OCI-LY1 (cell line): Measurements from ENCODE around the gene NPEPPS.

Source experiments
- H2AFZ ChIP-seq: fragments of 200-600 bp; sonication (generic), shearing (Covaris generic); 2 replicates; pipeline ENCODE4 v1.6.0; 2014; ENCODE audit warnings: antibody characterized with exemption, mild to moderate bottlenecking, low read length
- H3F3A ChIP-seq: fragments of 200-600 bp; sonication (generic), shearing (Covaris generic); 2 replicates; pipeline ENCODE4 v1.6.0; 2014; ENCODE audit warnings: mild to moderate bottlenecking, antibody characterized with exemption, low read length, moderate library complexity; ENCODE audit not compliant: insufficient read depth
- H3K27ac ChIP-seq: fragments of 200-600 bp; sonication (generic); 2 replicates; pipeline ENCODE4 v1.5.1; 2014; ENCODE audit warnings: low read length, mixed run types, mild to moderate bottlenecking, low read depth; ENCODE audit not compliant: poor library complexity, severe bottlenecking
- H3K27me3 ChIP-seq: fragments of 200-600 bp; sonication (generic); 2 replicates; pipeline ENCODE4 v1.6.0; 2014; ENCODE audit warnings: antibody characterized with exemption, mild to moderate bottlenecking, low read length, moderate library complexity; ENCODE audit not compliant: insufficient read depth
- H3K36me3 ChIP-seq: fragments of 200-600 bp; sonication (generic); 2 replicates; pipeline ENCODE4 v1.6.1; 2014; ENCODE audit warnings: mild to moderate bottlenecking, antibody characterized with exemption, low read length, moderate library complexity, mixed read lengths; ENCODE audit not compliant: insufficient read depth
- H3K4me1 ChIP-seq: fragments of 200-600 bp; sonication (generic); 2 replicates; pipeline ENCODE4 v1.5.1; 2014; ENCODE audit warnings: mild to moderate bottlenecking, low read length, moderate library complexity; ENCODE audit not compliant: insufficient read depth, severe bottlenecking
- H3K4me2 ChIP-seq: fragments of 200-600 bp; sonication (generic), shearing (Covaris generic); 2 replicates; pipeline ENCODE4 v1.6.1; 2014; ENCODE audit warnings: low read length
- H3K4me3 ChIP-seq: fragments of 200-600 bp; sonication (generic); 2 replicates; pipeline ENCODE4 v1.5.1; 2014; ENCODE audit warnings: low read length, low read depth, mild to moderate bottlenecking, mixed read lengths; ENCODE audit not compliant: poor library complexity, severe bottlenecking
- H3K79me2 ChIP-seq: fragments of 200-600 bp; shearing (Covaris generic); 2 replicates; pipeline ENCODE4 v1.6.1; 2016; ENCODE audit warnings: mixed run types, low read length, mixed read lengths; ENCODE audit not compliant: insufficient read depth
- H3K9ac ChIP-seq: fragments of 200-600 bp; sonication (generic), shearing (Covaris generic); 2 replicates; pipeline ENCODE4 v1.6.1; 2014; ENCODE audit warnings: mild to moderate bottlenecking, low read length, mixed read lengths
- H3K9me2 ChIP-seq: fragments of 200-600 bp; sonication (generic), shearing (Covaris generic); 2 replicates; pipeline ENCODE4 v1.6.1; 2014; ENCODE audit warnings: low read depth, mild to moderate bottlenecking, low read length, mixed read lengths
- H3K9me3 ChIP-seq: fragments of 200-600 bp; shearing (Covaris generic); 2 replicates; pipeline ENCODE4 v1.6.1; 2014; ENCODE audit warnings: low read length, mixed read lengths
- H4K20me1 ChIP-seq: fragments of 200-600 bp; sonication (generic), shearing (Covaris generic); 2 replicates; pipeline ENCODE4 v1.6.0; 2016; ENCODE audit warnings: mild to moderate bottlenecking, low read length; ENCODE audit not compliant: insufficient read depth
- EZH2 ChIP-seq: fragments of 200-600 bp; sonication (generic), shearing (Covaris generic); IDR thresholded peaks from 2 replicates; pipeline ENCODE4 v1.8.0; 2017; ENCODE audit warnings: borderline replicate concordance, mixed run types, mild to moderate bottlenecking, antibody characterized with exemption, low read length, moderate library complexity, mixed read lengths
- TF ChIP-seq, protein P1 (sequence below): fragments of 200-600 bp; sonication (generic), shearing (Covaris generic); IDR thresholded peaks from 2 replicates; pipeline ENCODE4 v1.5.1; 2017; ENCODE audit warnings: mild to moderate bottlenecking, antibody characterized with exemption, low read length, moderate library complexity, mixed read lengths

Gene NPEPPS

DNA sequence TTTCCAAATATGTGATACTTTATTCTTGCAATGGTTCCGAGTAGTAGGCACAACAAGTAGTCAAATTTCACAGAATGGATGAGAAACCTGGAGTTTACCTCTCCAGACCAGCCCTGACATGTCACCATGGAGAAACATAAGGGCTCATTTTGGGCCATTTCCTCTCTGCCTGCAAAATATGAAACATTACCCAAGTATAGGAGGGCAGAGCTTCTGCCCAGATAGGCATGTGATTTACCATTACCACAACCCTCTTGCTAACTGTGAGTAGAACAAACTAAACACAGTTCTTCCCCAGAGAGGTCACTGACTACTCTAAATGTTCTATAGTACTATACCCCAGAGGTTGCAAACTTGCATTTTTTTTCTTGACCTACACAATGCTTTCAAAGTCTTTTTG lies 103.1 kb downstream of the NPEPPS start:
- H3K36me3 ChIP-seq: 0 out of 2 replicates have a peak, but pooled peaks cover 3% of the 10 kb centered on the region
- H3K27ac ChIP-seq: no peak overlapping the region
- no peaks in the 10 kb centered on the region for H3F3A ChIP-seq
- no peak overlapping the region for H3K9ac ChIP-seq
- H4K20me1 ChIP-seq: no peaks in the 10 kb centered on the region
- H3K9me3 ChIP-seq: no peaks in the 10 kb centered on the region
- no peak overlapping the region for H2AFZ ChIP-seq
- no peaks in the 10 kb centered on the region for H3K79me2 ChIP-seq
- TF ChIP-seq, protein P1, sequence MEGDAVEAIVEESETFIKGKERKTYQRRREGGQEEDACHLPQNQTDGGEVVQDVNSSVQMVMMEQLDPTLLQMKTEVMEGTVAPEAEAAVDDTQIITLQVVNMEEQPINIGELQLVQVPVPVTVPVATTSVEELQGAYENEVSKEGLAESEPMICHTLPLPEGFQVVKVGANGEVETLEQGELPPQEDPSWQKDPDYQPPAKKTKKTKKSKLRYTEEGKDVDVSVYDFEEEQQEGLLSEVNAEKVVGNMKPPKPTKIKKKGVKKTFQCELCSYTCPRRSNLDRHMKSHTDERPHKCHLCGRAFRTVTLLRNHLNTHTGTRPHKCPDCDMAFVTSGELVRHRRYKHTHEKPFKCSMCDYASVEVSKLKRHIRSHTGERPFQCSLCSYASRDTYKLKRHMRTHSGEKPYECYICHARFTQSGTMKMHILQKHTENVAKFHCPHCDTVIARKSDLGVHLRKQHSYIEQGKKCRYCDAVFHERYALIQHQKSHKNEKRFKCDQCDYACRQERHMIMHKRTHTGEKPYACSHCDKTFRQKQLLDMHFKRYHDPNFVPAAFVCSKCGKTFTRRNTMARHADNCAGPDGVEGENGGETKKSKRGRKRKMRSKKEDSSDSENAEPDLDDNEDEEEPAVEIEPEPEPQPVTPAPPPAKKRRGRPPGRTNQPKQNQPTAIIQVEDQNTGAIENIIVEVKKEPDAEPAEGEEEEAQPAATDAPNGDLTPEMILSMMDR: no peak
- no peak for TF ChIP-seq EZH2
- H3K4me1 ChIP-seq: peaks cover 3% of the 10 kb centered on the region
- H3K9me2 ChIP-seq: no peaks in the 10 kb centered on the region
- H3K27me3 ChIP-seq: no peaks in the 10 kb centered on the region
- H3K4me3 ChIP-seq: no peak overlapping the region
- no peak overlapping the region for H3K4me2 ChIP-seq

DNA sequence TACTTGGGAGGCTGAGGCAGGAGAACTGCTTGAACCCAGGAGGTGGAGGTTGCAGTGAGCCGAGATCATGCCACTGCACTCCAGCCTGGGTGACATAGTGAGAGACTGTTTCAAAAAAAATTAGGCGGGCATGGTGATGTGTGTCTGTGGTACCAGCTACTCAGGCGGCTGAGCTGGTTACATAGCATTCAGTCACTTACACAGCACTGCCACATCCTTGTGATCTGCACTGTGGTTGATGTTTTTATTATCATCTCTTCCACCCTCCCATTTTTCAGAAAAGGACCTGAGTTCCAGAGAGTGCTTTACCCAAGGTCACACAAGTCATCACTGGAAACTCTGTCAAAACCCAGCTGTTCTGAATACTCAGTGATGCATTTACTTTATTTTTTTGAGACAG lies 104.0 kb downstream of the NPEPPS start:
- TF ChIP-seq, protein P1: no peak
- no peak for TF ChIP-seq EZH2
- no peaks in the 10 kb centered on the region for H3K9me2 ChIP-seq
- H3K79me2 ChIP-seq: no peaks in the 10 kb centered on the region
- H3K27ac ChIP-seq: no peak overlapping the region
- no peaks in the 10 kb centered on the region for H3F3A ChIP-seq
- H3K4me1 ChIP-seq: no peaks in the 10 kb centered on the region
- H3K9me3 ChIP-seq: no peaks in the 10 kb centered on the region
- no peaks in the 10 kb centered on the region for H3K27me3 ChIP-seq
- no peak overlapping the region for H3K4me2 ChIP-seq
- no peak overlapping the region for H3K9ac ChIP-seq
- no peak overlapping the region for H2AFZ ChIP-seq
- no peaks in the 10 kb centered on the region for H4K20me1 ChIP-seq
- 0 out of 2 replicates have a peak, but pooled peaks cover 3% of the 10 kb centered on the region for H3K36me3 ChIP-seq
- H3K4me3 ChIP-seq: no peak overlapping the region

DNA sequence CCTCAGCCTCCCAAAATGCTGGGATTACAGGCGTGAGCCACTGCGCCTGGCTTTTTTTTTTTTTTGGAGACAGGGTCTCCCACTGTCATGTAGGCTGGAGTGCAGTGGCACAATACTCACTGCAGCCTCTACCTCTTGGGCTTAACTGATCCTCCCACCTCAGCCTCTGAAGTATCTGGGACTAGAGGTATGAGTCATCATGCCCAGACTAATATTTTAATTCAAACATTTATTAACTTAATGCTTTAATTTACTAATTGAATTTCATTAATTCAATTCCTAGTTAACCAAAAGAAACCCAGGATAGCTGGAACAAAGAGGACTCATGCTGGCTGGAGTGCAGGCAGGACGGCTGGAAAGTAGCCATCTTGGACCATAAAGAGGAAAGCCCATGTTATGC lies 104.8 kb downstream of the NPEPPS start:
- Histone ChIP-seq H3K9me2 (no peaks in the 10 kb centered on the region), H3K9ac (no peak overlapping the region), H3K27ac (no peak overlapping the region), H3K9me3 (no peaks in the 10 kb centered on the region), H3F3A (no peaks in the 10 kb centered on the region), H3K36me3 (0 out of 2 replicates have a peak, but pooled peaks cover 3% of the 10 kb centered on the region), H3K4me2 (no peak overlapping the region), H3K27me3 (no peaks in the 10 kb centered on the region), H2AFZ (no peak overlapping the region), H3K79me2 (no peaks in the 10 kb centered on the region), H3K4me3 (no peak overlapping the region), H4K20me1 (no peaks in the 10 kb centered on the region), H3K4me1 (no peaks in the 10 kb centered on the region)
- TF ChIP-seq, protein P1: no peak
- TF ChIP-seq EZH2: no peak
